Prostate gland (tissue), 2 donors: ENCODE results near the gene CYSRT1. TPM values are rescaled to one million over a fixed set of nuclear protein-coding genes. Genes with fewer than 3 reads are reported as not detected.

ENCODE experiments used
- DNase-seq: peaks from one replicate; pipeline ENCODE4 v3.0.0-alpha.2; 2019; ENCODE audit warnings: low spot score
- H3K27ac ChIP-seq, 2 donors: fragments of 200-600 bp; sonication (generic); 2 replicates each; pipeline ENCODE4 v1.5.1; 2017 to 2019
- H3K27me3 ChIP-seq: fragments of 200-600 bp; sonication (generic); replicated peaks from 2 replicates; pipeline ENCODE4 v1.5.1; 2019; ENCODE audit not compliant: insufficient read depth
- H3K36me3 ChIP-seq, 2 donors: fragments of 200-600 bp; sonication (generic); 1 replicate in 1 of 2; 2 replicates in 1 of 2; pipeline versions ENCODE4 v1.5.1 to v1.8.1; 2017 to 2019
- H3K4me1 ChIP-seq: fragments of 200-600 bp; sonication (generic); replicated peaks from 2 replicates; pipeline ENCODE4 v1.5.1; 2019
- H3K4me3 ChIP-seq, 2 donors: fragments of 200-600 bp; sonication (generic); 2 replicates each; pipeline ENCODE4 v1.5.1; 2017 to 2019
- H3K9me3 ChIP-seq: fragments of 200-600 bp; sonication (generic); 2 replicates; pipeline ENCODE4 v1.5.1; 2017
- POLR2A ChIP-seq: fragments of 450-650 bp; IDR thresholded peaks from one replicate; pipeline ENCODE4 v1.6.1; 2016; ENCODE audit warnings: antibody characterized with exemption, mild to moderate bottlenecking
- POLR2AphosphoS5 ChIP-seq: sonication (generic); formaldehyde crosslinking; IDR thresholded peaks from one replicate; pipeline ENCODE4 v1.6.1; 2017; ENCODE audit warnings: antibody characterized with exemption
- WGBS: methylation state at CpG from one replicate; pipeline ENCODE4 v1.1.5; 2018; 5-methylcytosine and 5-hydroxymethylcytosine counted together
- intact Hi-C: fragments of 100-400 bp; cut with DNase I; formaldehyde crosslinking; loops from one replicate; pipeline ENCODE4 v1.14.2; 2022
- total RNA-seq, 2 donors: library from RNA; depleted of rRNA; stranded (reverse); fragments of >200 nt; gene quantifications; one replicate each; pipeline ENCODE4 v1.1.0, GENCODE V29; 2016
- TF ChIP-seq, protein P1 (sequence below), 4 experiments: fragments of 200-600 bp in 2 of 4; fragments of 450-650 bp in 2 of 4; sonication (generic) in 2 of 4; IDR thresholded peaks; 1 replicate in 3 of 4; 2 replicates in 1 of 4; pipeline ENCODE4 v1.5.1; 2016 to 2019; ENCODE audit warnings: antibody characterized with exemption in 4 of 4, mild to moderate bottlenecking in 2 of 4, moderate library complexity in 2 of 4

The CYSRT1 gene
- total RNA-seq, 2 donors from 2014 or later, result 2.7 to 4.9 TPM

DNA sequence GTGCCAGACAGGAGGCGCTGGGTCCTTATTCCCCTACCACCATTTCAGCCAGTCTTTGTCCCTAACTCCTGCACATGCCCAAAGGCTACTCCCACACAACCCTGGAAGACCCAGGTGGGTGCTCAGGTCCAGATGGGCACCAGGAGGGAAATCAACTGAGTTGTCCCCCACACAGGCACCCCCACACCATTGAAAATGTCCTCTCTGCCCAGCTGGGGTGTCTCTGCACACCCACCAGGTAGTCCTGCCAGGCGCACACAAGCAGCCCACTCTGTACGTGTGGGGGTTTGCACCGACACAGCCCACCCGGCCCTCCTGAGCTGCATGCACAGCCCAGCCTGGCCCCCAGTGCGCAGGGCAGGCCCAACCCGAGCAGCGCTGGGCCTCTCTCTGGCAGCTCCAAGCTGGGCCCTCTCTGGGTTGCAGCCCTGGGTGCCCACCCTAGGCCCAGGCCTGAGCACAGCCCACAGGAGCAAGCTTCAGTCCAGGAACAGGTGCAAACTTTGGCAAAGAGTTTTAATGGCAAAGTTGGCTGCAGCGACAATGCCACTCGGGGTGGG lies 5.1 kb upstream of the CYSRT1 start:
- Histone ChIP-seq H3K9me3 (no peaks in the 10 kb centered on the region), H3K27me3 (no peaks in the 10 kb centered on the region), H3K27ac (no peak overlapping the region), H3K4me3 (no peak overlapping the region), H3K4me1 (peaks cover 5% of the 10 kb centered on the region), H3K36me3 (no peaks in the 10 kb centered on the region)
- 88% methylated on average over 9 of the region's 10 CpGs for WGBS
- intact Hi-C loops, result no loop called here
- TF ChIP-seq, protein P1, sequence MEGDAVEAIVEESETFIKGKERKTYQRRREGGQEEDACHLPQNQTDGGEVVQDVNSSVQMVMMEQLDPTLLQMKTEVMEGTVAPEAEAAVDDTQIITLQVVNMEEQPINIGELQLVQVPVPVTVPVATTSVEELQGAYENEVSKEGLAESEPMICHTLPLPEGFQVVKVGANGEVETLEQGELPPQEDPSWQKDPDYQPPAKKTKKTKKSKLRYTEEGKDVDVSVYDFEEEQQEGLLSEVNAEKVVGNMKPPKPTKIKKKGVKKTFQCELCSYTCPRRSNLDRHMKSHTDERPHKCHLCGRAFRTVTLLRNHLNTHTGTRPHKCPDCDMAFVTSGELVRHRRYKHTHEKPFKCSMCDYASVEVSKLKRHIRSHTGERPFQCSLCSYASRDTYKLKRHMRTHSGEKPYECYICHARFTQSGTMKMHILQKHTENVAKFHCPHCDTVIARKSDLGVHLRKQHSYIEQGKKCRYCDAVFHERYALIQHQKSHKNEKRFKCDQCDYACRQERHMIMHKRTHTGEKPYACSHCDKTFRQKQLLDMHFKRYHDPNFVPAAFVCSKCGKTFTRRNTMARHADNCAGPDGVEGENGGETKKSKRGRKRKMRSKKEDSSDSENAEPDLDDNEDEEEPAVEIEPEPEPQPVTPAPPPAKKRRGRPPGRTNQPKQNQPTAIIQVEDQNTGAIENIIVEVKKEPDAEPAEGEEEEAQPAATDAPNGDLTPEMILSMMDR (IDR thresholded peaks at IDR 0.05), result no peak
- TF ChIP-seq POLR2AphosphoS5 (no peak), POLR2A (no peak)
- DNase-seq, result no peak

DNA sequence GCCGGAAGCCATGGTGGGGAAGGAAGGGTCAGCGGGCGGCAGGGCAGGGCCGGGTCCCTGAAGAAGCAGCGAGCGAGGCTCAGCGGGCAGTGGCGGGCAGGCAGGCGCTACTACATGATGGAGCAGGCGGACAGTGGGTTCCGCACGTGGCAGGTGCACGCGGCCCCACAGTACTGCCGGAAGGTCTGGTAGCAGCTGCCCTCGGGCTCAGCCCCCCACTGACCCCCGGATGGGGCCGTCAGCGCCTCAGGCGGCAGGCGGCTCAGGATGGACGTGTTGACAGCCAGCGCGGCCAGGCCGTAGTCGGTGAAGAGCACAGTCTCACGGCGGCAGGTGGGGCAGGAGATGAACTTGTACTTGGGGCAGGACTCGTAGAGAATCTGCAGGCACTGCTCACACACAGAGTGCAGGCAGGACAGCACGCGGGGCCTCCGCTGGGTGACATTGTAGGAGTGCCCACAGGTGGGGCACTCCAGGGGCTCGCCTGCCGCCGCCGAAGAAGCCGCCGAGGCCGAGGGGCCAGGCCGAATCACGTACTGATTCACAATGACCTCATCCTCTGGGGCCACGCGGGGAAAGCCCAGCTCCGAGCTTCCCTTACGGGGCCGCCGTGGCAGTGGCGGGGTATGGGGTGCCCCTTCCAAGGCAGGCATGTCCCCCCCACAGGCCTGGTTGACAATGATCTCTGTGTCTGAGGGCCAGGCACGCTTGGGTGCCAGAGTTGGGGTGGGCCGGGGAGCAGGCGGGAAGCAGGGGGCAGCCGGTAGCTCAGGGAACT lies 4.5 kb upstream of the CYSRT1 start:
- DNase-seq, result no peak

DNA sequence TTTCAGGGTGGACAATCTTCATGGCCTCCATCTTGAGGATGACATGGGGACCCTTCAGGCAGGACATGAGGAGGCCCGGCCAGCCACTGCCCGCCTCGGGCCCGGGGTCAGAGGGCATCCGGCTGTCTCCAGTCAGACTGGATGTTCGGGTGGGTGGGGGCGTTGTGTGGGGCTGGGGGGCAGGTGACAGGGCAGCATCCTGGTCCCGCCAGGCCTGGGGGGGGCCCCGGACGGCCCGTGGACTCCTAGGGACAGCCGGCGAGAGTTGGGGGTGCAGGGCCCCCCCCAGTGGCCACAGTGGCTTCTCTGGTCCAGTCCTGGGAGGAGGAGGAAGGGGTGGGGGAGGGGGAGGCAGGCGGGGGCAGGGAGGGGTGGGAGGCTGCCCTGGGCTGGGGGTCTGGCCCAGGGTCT lies 3.9 kb upstream of the CYSRT1 start:
- peak overlapping the region in 1 of 2 donors; percentile 50 for H3K27ac ChIP-seq
- no peak for DNase-seq
- H3K4me3 ChIP-seq, result no peak overlapping the region
- no peaks in the 10 kb centered on the region for H3K27me3 ChIP-seq
- no peaks in the 10 kb centered on the region for H3K36me3 ChIP-seq
- 78% methylated on average over 14 of the region's 14 CpGs for WGBS
- peaks cover 5% of the 10 kb centered on the region for H3K4me1 ChIP-seq
- TF ChIP-seq POLR2A (no peak), POLR2AphosphoS5 (no peak)
- TF ChIP-seq, protein P1 (IDR thresholded peaks at IDR 0.05), result no peak
- intact Hi-C loops, result no loop called here
- no peaks in the 10 kb centered on the region for H3K9me3 ChIP-seq

More for the DNA sequence above, 4.5 kb upstream of the CYSRT1 start:
- no peaks in the 10 kb centered on the region for H3K9me3 ChIP-seq
- H3K4me1 ChIP-seq, result peaks cover 5% of the 10 kb centered on the region
- intact Hi-C loops, result no loop called here
- 90% methylated on average over 52 of the region's 52 CpGs for WGBS
- TF ChIP-seq POLR2A (no peak), POLR2AphosphoS5 (no peak)
- TF ChIP-seq, protein P1 (IDR thresholded peaks at IDR 0.05), result no peak
- no peak overlapping the region for H3K4me3 ChIP-seq
- H3K36me3 ChIP-seq, result no peaks in the 10 kb centered on the region
- H3K27me3 ChIP-seq, result no peaks in the 10 kb centered on the region
- no peak overlapping the region for H3K27ac ChIP-seq

DNA sequence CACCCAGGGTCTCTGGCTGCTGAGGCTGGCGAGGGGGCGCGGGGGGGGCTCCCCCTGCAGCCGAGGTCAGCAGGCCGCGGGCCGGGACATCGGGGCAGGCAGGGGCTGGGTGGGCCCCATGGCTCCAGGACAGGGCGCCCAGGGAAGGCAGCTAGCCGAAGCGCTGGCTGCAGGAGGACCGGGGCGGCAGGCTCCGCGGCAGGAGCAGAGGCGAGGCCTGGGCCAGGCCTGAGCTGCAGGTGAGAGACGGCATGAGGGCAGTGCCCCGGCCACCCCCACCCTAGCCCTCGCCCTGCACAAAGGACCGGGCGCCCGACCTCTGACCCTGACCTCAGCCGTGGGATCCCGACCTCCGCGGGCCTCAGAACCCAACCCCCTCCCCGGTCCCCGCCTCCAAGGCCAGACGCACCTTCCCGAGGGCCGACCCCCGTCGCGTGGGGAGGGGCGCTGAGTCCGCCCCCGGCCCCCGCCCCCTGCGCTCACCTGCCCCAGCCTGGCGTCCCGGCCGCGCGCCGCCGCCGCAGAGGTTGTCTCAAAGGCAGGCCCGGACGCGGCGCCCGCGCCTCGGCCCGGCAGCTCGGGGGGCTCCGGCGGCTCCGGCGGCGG lies 3.4 kb upstream of the CYSRT1 start:
- Histone ChIP-seq H3K27me3 (no peaks in the 10 kb centered on the region), H3K27ac (peak overlapping the region in 1 of 2 donors; percentile 50), H3K9me3 (no peaks in the 10 kb centered on the region), H3K4me3 (peak overlapping the region; percentile 37 to 45), H3K4me1 (peaks cover 5% of the 10 kb centered on the region), H3K36me3 (no peaks in the 10 kb centered on the region)
- WGBS, result 11% methylated on average over 14 of the region's 61 CpGs
- TF ChIP-seq POLR2AphosphoS5, result no peak
- DNase-seq, result no peak
- intact Hi-C loops, result no loop called here

DNA sequence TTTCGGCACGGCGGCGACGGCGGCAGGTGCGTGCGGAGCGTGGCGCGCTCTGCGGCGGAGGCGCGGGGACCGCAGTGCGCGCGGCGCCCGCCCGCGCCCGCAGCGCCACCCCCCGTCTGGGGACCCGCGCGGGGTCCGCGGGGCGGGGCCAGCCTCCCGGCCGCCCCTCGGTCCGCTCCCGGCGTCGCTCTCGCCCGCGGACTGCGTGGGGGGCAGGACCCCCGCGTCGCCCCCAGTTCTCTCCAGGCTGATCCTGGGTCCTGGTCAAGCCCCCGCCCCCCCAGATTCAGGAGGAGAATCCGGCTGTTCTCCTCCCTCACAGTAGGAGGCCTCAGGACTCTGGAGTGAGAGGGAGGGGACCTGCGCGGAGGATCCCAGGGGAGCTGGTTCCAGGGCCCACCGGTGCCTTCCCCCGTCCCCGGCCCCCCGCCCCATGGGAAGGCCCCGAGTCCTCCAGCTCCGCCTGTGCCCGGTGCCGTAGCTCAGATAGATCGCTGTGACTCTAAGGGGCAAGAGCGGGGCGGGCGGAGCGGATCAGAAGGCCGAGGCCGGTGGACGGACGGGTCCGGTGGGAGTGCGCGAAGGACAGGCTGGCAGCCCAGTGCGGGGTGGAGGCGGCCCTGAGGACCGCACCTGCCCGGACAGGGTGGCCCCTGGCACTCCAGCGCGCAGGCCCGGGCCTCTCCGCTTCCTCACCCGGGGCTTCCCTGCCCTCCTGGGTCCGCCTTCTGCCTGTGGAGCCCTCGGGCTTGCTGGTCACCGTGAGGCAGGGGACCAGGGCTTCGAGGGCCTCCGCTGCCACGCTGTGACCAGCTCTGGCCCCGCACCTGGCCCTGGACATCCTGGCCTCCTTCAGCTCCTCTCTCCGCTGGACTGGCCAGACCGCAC lies 2.5 kb upstream of the CYSRT1 start, which contains the start of gene RNF208:
TSS of gene RNF208 (minus strand) at position 51 of the 888 bp plus-strand sequence. CDS start 1,028 bp downstream, outside the sequence.
- H3K4me1 ChIP-seq, result peaks cover 5% of the 10 kb centered on the region
- DNase-seq, result no peak
- peak within 1 kb of the TSS; percentile 45 to 54 for H3K4me3 ChIP-seq
- TF ChIP-seq POLR2A, result no peak
- TF ChIP-seq, protein P1 (IDR thresholded peaks at IDR 0.05), result no peak
- TF ChIP-seq POLR2AphosphoS5, result no peak
- WGBS, result 2% methylated on average over 10 of the region's 88 CpGs
- H3K9me3 ChIP-seq, result no peaks in the 10 kb centered on the region
- H3K36me3 ChIP-seq, result no peaks in the 10 kb centered on the region
- no peaks in the 10 kb centered on the region for H3K27me3 ChIP-seq
- peak within 1 kb of the TSS; percentile 76 to 78 for H3K27ac ChIP-seq
- intact Hi-C loops, result no loop called here
